Hepatocyte (in vitro differentiated cells): ENCODE results near the gene BRMS1L. TPM values are rescaled to one million over a fixed set of nuclear protein-coding genes. Genes with fewer than 3 reads are reported as not detected.

ENCODE experiments used
- DNase-seq: peaks from one replicate; pipeline ENCODE4 v3.0.0-alpha.2; 2016; ENCODE audit warnings: low spot score
- H2AFZ ChIP-seq: fragments of 200-600 bp; sonication (generic); 2 replicates; pipeline ENCODE4 v1.6.0; 2016; ENCODE audit warnings: antibody characterized with exemption, mild to moderate bottlenecking
- H3K27ac ChIP-seq: fragments of 200-600 bp; sonication (generic); 2 replicates; pipeline ENCODE4 v1.5.1; 2016; ENCODE audit warnings: mild to moderate bottlenecking
- H3K27me3 ChIP-seq: fragments of 200-600 bp; sonication (generic); 2 replicates; pipeline ENCODE4 v1.6.1; 2016
- H3K36me3 ChIP-seq: fragments of 200-600 bp; sonication (generic); replicated peaks from 2 replicates; pipeline ENCODE4 v1.5.1; 2016; ENCODE audit warnings: low read depth; ENCODE audit not compliant: insufficient read depth
- H3K4me1 ChIP-seq: fragments of 200-600 bp; sonication (generic); 2 replicates; pipeline ENCODE4 v1.5.1; 2016; ENCODE audit warnings: mild to moderate bottlenecking, moderate library complexity; ENCODE audit not compliant: insufficient read depth
- H3K4me2 ChIP-seq: fragments of 200-600 bp; sonication (generic); 2 replicates; pipeline ENCODE4 v1.6.0; 2016
- H3K4me3 ChIP-seq: fragments of 200-600 bp; sonication (generic); 2 replicates; pipeline ENCODE4 v1.5.1; 2016; ENCODE audit warnings: mild to moderate bottlenecking
- H3K79me2 ChIP-seq: fragments of 200-600 bp; sonication (generic); 2 replicates; pipeline ENCODE4 v1.6.0; 2017; ENCODE audit warnings: mild to moderate bottlenecking
- H3K9me2 ChIP-seq: fragments of 200-600 bp; sonication (generic); replicated peaks from 2 replicates; pipeline ENCODE4 v1.6.0; 2017; ENCODE audit warnings: mild to moderate bottlenecking; ENCODE audit not compliant: insufficient read depth
- H3K9me3 ChIP-seq: fragments of 200-600 bp; sonication (generic); 2 replicates; pipeline ENCODE4 v1.5.1; 2016; ENCODE audit warnings: low read depth, mild to moderate bottlenecking
- H4K20me1 ChIP-seq: fragments of 200-600 bp; sonication (generic); 2 replicates; pipeline ENCODE4 v1.6.0; 2016; ENCODE audit warnings: mild to moderate bottlenecking; ENCODE audit not compliant: insufficient read depth, poor library complexity, severe bottlenecking
- CTCF ChIP-seq: fragments of 200-600 bp; sonication (generic); IDR thresholded peaks from 2 replicates; pipeline ENCODE4 v1.5.1; 2016; ENCODE audit warnings: antibody characterized with exemption, mild to moderate bottlenecking; ENCODE audit not compliant: poor library complexity
- EZH2 ChIP-seq: fragments of 200-600 bp; sonication (generic); IDR thresholded peaks from 2 replicates; pipeline ENCODE4 v1.6.1; 2016; ENCODE audit warnings: antibody characterized with exemption, mild to moderate bottlenecking, borderline replicate concordance
- EZH2phosphoT487 ChIP-seq: fragments of 200-600 bp; sonication (generic); IDR thresholded peaks from one replicate; pipeline ENCODE4 v1.6.1; 2018; ENCODE audit warnings: antibody characterized with exemption, mild to moderate bottlenecking, low read depth, moderate library complexity; ENCODE audit not compliant: unreplicated experiment, severe bottlenecking
- WGBS: methylation state at CpG from one replicate; pipeline ENCODE4 v1.1.6; 2016; ENCODE audit warnings: low lambda C conversion rate; ENCODE audit errors: missing lambda C conversion rate; 5-methylcytosine and 5-hydroxymethylcytosine counted together
- polyA plus RNA-seq: library from polyadenylated mRNA; unstranded; fragments of >200 nt; fragmentation: Nextera tagmentation; extraction: Ambion mirVana; gene quantifications from 2 replicates; pipeline ENCODE4 v1.2.1, GENCODE V29; 2016
- total RNA-seq: library from RNA; depleted of rRNA; stranded (reverse); fragments of >200 nt; gene quantifications from 2 replicates; pipeline ENCODE4 v1.2.3, GENCODE V29; 2014

The BRMS1L gene
- total and polyA plus RNA-seq, 2 experiments from 2014 or later = 12.6 to 14.6 TPM

DNA sequence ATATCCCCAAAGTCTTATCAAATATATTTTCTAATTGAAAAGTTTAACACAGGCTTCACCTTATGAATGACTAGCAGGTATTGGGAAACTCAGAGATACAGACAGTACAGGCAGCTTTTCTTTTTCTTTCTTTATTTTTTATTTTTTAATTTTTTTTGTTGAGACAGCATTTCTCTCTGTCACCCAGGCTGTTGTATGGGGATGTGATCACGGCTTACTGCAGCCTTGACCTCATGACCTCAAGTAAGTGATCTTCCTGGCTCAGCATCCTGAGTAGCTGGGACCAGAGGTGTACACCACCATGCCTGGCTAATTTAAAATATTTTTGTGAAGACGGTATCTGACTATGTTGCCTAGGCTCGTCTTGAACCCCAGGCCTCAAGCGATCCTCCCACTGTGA, 85.0 kb downstream of the BRMS1L start:
- Histone ChIP-seq H4K20me1 (no peaks in the 10 kb centered on the region), H3K27ac (no peak overlapping the region), H3K9me2 (no peaks in the 10 kb centered on the region), H3K4me2 (no peak overlapping the region), H3K36me3 (no peaks in the 10 kb centered on the region), H3K79me2 (no peaks in the 10 kb centered on the region), H3K27me3 (no peaks in the 10 kb centered on the region), H3K9me3 (no peaks in the 10 kb centered on the region), H2AFZ (no peak overlapping the region), H3K4me1 (no peaks in the 10 kb centered on the region), H3K4me3 (no peak overlapping the region)
- DNase-seq = no peak
- TF ChIP-seq EZH2phosphoT487 (no peak), EZH2 (no peak), CTCF (no peak)
- WGBS = 82% methylated on average over 4 of the region's 4 CpGs

DNA sequence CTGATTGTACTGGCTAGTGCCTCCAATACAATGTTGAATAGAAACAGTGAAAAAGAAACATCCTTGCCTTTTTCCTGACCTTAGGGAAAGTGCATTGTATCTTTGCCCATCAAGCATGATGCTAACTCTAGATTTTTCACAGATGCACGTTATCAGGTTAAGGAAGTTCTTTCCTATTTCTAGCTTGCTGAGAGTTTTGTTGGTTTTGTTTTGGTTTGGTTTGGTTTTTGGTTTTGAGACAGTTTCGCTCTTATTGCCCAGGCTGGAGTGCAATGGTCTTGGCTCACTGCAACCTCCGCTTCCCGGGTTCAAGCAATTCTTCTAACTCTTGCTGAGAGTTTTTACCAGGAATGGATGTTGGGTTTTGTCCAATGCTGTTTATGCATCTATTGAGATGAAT, 89.0 kb downstream of the BRMS1L start:
- Histone ChIP-seq H2AFZ (no peak overlapping the region), H3K36me3 (no peaks in the 10 kb centered on the region), H3K4me3 (no peak overlapping the region), H3K9me2 (no peaks in the 10 kb centered on the region), H3K27me3 (no peaks in the 10 kb centered on the region), H3K9me3 (no peaks in the 10 kb centered on the region), H4K20me1 (no peaks in the 10 kb centered on the region), H3K4me1 (no peaks in the 10 kb centered on the region), H3K27ac (no peak overlapping the region), H3K79me2 (no peaks in the 10 kb centered on the region), H3K4me2 (no peak overlapping the region)
- no peak for DNase-seq
- WGBS = 93% methylated on average over 4 of the region's 4 CpGs
- TF ChIP-seq CTCF (no peak), EZH2 (no peak), EZH2phosphoT487 (no peak)

GRCh38 chr14:35915775-35916174, 89.6 kb downstream of the BRMS1L start:
- 79% methylated on average over 1 of the region's 1 CpG for WGBS

More at GRCh38 chr14:35915775-35916174, 89.6 kb downstream of the BRMS1L start:
- TF ChIP-seq EZH2phosphoT487 (no peak), CTCF (no peak), EZH2 (no peak)
- Histone ChIP-seq H2AFZ (no peak overlapping the region), H4K20me1 (no peaks in the 10 kb centered on the region), H3K27ac (no peak overlapping the region), H3K79me2 (no peaks in the 10 kb centered on the region), H3K4me1 (no peaks in the 10 kb centered on the region), H3K36me3 (no peaks in the 10 kb centered on the region), H3K4me2 (no peak overlapping the region), H3K9me3 (no peaks in the 10 kb centered on the region), H3K4me3 (no peak overlapping the region), H3K9me2 (no peaks in the 10 kb centered on the region), H3K27me3 (no peaks in the 10 kb centered on the region)
- DNase-seq = no peak

Other genes with a start within 250 kb of the BRMS1L start
- gene RALGAPA1, start 17.0 kb upstream of the BRMS1L start, total RNA-seq = 41.6 and 50.3 TPM in 2 replicates
- 14.0 and 19.2 TPM in 2 replicates for gene RALGAPA1, start 17.0 kb upstream of the BRMS1L start, polyA plus RNA-seq